ENCODE results near the gene PTCH2.

Gene PTCH2

DNA sequence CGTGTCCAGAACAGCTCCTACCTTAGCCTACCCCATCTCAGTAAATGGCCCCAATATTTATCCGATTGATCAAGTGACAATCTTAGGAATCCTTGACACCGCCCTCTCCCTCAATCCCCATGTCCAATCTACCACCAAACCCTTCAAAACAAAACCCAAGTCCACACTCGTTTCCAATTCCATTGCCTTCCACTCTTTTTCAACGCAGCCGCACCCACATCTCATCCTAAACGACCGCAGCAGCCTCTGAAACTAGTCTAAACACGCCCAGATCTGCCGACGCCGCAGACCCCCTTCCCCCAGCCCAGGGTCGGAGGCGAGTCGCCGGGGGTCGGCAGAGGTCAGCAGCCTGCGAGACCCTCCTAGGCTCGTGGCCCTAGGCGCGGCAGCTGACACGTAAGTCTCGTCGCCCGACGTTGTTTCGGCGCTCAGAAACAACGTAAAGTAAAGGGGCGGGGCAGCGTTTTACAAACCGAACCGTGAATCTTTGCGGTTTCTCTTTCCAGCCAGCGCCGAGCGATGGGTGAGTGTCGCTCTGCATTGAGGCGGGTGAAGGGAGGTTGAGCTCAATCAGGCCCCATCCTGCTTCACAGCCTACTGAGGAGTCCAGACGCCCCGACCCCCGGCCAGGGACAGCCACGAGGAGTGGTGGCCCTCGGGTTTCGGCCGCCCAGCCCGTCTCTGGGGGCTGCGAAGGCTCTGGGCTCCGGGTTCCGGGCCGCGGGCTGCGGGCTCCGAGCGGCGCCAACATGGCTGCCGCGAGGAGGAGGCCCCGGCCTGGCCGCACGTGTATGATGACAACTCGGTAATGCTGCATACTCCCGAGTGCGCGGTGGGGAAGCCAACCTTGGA lies 67.7 kb downstream of the PTCH2 start, which contains the start of gene RPS8 (continued):
- TF ChIP-seq ZNF157 (tag by site-specific recombination; IDR thresholded peaks at IDR 0.05) (no peak), HOXC10 (CRISPR knock-in tag; IDR thresholded peaks at IDR 0.05) (no peak), ZNF146 (tag by site-specific recombination; IDR thresholded peaks at IDR 0.05) (0 out of 2 replicates have a peak, but pooled peaks have one; percentile 2), ZNF610 (tag by site-specific recombination; IDR thresholded peaks at IDR 0.05; ENCODE audit: borderline replicate concordance) (peak; percentile 41), ZNF473 (tag by site-specific recombination; IDR thresholded peaks at IDR 0.05) (no peak), ZNF416 (tag by site-specific recombination; IDR thresholded peaks at IDR 0.05) (no peak), TRIM28 (IDR thresholded peaks at IDR 0.05; ENCODE audit: borderline replicate concordance, low read length) (peak; percentile 85), ZBTB20 (tag by site-specific recombination; IDR thresholded peaks at IDR 0.05) (peak; percentile 52; the same call in 1 of the 2 replicates), ZFP69B (tag by site-specific recombination; IDR thresholded peaks at IDR 0.05) (peak; percentile 70; the same call in 1 of the 2 replicates), ZNF292 (tag by site-specific recombination; IDR thresholded peaks at IDR 0.05; ENCODE audit: borderline replicate concordance, low read depth) (no peak), OVOL3 (tag by site-specific recombination; IDR thresholded peaks at IDR 0.05) (no peak), ZNF791 (tag by site-specific recombination; IDR thresholded peaks at IDR 0.05) (no peak), RBAK (tag by site-specific recombination; IDR thresholded peaks at IDR 0.05) (no peak), ZNF121 (tag by site-specific recombination; IDR thresholded peaks at IDR 0.05) (no peak), ZNF223 (tag by site-specific recombination; IDR thresholded peaks at IDR 0.05) (no peak), ZBTB8A (tag by site-specific recombination; IDR thresholded peaks at IDR 0.05) (peak; percentile 68), ZNF501 (tag by site-specific recombination; IDR thresholded peaks at IDR 0.05) (peak; percentile 92; the same call in 1 of the 2 replicates)
- TF ChIP-seq, protein P1, sequence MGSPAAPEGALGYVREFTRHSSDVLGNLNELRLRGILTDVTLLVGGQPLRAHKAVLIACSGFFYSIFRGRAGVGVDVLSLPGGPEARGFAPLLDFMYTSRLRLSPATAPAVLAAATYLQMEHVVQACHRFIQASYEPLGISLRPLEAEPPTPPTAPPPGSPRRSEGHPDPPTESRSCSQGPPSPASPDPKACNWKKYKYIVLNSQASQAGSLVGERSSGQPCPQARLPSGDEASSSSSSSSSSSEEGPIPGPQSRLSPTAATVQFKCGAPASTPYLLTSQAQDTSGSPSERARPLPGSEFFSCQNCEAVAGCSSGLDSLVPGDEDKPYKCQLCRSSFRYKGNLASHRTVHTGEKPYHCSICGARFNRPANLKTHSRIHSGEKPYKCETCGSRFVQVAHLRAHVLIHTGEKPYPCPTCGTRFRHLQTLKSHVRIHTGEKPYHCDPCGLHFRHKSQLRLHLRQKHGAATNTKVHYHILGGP (tag by site-specific recombination; IDR thresholded peaks at IDR 0.05), result no peak
- TF ChIP-seq, protein P2, sequence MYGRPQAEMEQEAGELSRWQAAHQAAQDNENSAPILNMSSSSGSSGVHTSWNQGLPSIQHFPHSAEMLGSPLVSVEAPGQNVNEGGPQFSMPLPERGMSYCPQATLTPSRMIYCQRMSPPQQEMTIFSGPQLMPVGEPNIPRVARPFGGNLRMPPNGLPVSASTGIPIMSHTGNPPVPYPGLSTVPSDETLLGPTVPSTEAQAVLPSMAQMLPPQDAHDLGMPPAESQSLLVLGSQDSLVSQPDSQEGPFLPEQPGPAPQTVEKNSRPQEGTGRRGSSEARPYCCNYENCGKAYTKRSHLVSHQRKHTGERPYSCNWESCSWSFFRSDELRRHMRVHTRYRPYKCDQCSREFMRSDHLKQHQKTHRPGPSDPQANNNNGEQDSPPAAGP (tag by site-specific recombination; IDR thresholded peaks at IDR 0.05), result peak; percentile 94
- TF ChIP-seq, protein P3, sequence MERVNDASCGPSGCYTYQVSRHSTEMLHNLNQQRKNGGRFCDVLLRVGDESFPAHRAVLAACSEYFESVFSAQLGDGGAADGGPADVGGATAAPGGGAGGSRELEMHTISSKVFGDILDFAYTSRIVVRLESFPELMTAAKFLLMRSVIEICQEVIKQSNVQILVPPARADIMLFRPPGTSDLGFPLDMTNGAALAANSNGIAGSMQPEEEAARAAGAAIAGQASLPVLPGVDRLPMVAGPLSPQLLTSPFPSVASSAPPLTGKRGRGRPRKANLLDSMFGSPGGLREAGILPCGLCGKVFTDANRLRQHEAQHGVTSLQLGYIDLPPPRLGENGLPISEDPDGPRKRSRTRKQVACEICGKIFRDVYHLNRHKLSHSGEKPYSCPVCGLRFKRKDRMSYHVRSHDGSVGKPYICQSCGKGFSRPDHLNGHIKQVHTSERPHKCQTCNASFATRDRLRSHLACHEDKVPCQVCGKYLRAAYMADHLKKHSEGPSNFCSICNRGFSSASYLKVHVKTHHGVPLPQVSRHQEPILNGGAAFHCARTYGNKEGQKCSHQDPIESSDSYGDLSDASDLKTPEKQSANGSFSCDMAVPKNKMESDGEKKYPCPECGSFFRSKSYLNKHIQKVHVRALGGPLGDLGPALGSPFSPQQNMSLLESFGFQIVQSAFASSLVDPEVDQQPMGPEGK (tag by site-specific recombination; IDR thresholded peaks at IDR 0.05), result peak; percentile 82
- TF ChIP-seq, protein P4, sequence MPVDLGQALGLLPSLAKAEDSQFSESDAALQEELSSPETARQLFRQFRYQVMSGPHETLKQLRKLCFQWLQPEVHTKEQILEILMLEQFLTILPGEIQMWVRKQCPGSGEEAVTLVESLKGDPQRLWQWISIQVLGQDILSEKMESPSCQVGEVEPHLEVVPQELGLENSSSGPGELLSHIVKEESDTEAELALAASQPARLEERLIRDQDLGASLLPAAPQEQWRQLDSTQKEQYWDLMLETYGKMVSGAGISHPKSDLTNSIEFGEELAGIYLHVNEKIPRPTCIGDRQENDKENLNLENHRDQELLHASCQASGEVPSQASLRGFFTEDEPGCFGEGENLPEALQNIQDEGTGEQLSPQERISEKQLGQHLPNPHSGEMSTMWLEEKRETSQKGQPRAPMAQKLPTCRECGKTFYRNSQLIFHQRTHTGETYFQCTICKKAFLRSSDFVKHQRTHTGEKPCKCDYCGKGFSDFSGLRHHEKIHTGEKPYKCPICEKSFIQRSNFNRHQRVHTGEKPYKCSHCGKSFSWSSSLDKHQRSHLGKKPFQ (tag by site-specific recombination; IDR thresholded peaks at IDR 0.05), result no peak
- TF ChIP-seq, protein P5, sequence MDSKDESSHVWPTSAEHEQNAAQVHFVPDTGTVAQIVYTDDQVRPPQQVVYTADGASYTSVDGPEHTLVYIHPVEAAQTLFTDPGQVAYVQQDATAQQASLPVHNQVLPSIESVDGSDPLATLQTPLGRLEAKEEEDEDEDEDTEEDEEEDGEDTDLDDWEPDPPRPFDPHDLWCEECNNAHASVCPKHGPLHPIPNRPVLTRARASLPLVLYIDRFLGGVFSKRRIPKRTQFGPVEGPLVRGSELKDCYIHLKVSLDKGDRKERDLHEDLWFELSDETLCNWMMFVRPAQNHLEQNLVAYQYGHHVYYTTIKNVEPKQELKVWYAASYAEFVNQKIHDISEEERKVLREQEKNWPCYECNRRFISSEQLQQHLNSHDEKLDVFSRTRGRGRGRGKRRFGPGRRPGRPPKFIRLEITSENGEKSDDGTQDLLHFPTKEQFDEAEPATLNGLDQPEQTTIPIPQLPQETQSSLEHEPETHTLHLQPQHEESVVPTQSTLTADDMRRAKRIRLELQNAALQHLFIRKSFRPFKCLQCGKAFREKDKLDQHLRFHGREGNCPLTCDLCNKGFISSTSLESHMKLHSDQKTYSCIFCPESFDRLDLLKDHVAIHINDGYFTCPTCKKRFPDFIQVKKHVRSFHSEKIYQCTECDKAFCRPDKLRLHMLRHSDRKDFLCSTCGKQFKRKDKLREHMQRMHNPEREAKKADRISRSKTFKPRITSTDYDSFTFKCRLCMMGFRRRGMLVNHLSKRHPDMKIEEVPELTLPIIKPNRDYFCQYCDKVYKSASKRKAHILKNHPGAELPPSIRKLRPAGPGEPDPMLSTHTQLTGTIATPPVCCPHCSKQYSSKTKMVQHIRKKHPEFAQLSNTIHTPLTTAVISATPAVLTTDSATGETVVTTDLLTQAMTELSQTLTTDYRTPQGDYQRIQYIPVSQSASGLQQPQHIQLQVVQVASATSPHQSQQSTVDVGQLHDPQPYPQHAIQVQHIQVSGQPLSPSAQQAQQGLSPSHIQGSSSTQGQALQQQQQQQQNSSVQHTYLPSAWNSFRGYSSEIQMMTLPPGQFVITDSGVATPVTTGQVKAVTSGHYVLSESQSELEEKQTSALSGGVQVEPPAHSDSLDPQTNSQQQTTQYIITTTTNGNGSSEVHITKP (tag by site-specific recombination; IDR thresholded peaks at IDR 0.05), result peak; percentile 26; the same call in 1 of the 2 replicates
- TF ChIP-seq, protein P6, sequence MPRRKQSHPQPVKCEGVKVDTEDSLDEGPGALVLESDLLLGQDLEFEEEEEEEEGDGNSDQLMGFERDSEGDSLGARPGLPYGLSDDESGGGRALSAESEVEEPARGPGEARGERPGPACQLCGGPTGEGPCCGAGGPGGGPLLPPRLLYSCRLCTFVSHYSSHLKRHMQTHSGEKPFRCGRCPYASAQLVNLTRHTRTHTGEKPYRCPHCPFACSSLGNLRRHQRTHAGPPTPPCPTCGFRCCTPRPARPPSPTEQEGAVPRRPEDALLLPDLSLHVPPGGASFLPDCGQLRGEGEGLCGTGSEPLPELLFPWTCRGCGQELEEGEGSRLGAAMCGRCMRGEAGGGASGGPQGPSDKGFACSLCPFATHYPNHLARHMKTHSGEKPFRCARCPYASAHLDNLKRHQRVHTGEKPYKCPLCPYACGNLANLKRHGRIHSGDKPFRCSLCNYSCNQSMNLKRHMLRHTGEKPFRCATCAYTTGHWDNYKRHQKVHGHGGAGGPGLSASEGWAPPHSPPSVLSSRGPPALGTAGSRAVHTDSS (tag by site-specific recombination; IDR thresholded peaks at IDR 0.05), result peak; percentile 36; the same call in 1 of the 2 replicates
- TF ChIP-seq, protein P7, sequence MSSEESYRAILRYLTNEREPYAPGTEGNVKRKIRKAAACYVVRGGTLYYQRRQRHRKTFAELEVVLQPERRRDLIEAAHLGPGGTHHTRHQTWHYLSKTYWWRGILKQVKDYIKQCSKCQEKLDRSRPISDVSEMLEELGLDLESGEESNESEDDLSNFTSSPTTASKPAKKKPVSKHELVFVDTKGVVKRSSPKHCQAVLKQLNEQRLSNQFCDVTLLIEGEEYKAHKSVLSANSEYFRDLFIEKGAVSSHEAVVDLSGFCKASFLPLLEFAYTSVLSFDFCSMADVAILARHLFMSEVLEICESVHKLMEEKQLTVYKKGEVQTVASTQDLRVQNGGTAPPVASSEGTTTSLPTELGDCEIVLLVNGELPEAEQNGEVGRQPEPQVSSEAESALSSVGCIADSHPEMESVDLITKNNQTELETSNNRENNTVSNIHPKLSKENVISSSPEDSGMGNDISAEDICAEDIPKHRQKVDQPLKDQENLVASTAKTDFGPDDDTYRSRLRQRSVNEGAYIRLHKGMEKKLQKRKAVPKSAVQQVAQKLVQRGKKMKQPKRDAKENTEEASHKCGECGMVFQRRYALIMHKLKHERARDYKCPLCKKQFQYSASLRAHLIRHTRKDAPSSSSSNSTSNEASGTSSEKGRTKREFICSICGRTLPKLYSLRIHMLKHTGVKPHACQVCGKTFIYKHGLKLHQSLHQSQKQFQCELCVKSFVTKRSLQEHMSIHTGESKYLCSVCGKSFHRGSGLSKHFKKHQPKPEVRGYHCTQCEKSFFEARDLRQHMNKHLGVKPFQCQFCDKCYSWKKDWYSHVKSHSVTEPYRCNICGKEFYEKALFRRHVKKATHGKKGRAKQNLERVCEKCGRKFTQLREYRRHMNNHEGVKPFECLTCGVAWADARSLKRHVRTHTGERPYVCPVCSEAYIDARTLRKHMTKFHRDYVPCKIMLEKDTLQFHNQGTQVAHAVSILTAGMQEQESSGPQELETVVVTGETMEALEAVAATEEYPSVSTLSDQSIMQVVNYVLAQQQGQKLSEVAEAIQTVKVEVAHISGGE (tag by site-specific recombination; conservative IDR thresholded peaks at IDR 0.05; ENCODE audit: low read depth), result no peak; the same call in 1 of the 2 replicates

All from HEK293 (cell line).